Brain microvascular endothelial cell (primary cell): ENCODE data around the gene SLC44A1.

ENCODE experiments used
- DNase-seq: peaks from one replicate; pipeline ENCODE4 v3.0.0-alpha.2; 2020
- H3K27ac ChIP-seq: fragments of 250-450 bp; sonication (Bioruptor Pico); 2 replicates; pipeline ENCODE4 v1.5.1; 2020; ENCODE audit warnings: mild to moderate bottlenecking, moderate library complexity
- H3K27me3 ChIP-seq: fragments of 250-450 bp; sonication (Bioruptor Pico); replicated peaks from 2 replicates; pipeline ENCODE4 v1.5.1; 2020; ENCODE audit warnings: mild to moderate bottlenecking
- H3K36me3 ChIP-seq: fragments of 250-450 bp; sonication (Bioruptor Pico); replicated peaks from 2 replicates; pipeline ENCODE4 v1.5.1; 2020; ENCODE audit warnings: mild to moderate bottlenecking
- H3K4me3 ChIP-seq: 2 replicates; pipeline ENCODE4 v1.5.1; 2011; ENCODE audit warnings: low read depth, mild to moderate bottlenecking, control low read depth, low read length, moderate library complexity
- in situ Hi-C: cut with HindIII; loops from 2 replicates; pipeline ENCODE4 v1.10.0; 2017; ENCODE audit warnings: low sequenced_read_pairs, low pct_ligation_motif_present
- TF ChIP-seq, protein P1 (sequence below): IDR thresholded peaks from 2 replicates; pipeline ENCODE4 v1.5.1; 2011; ENCODE audit warnings: low read depth, mild to moderate bottlenecking, moderate library complexity, low read length, control low read depth, inconsistent platforms; ENCODE audit errors: missing control alignments

SLC44A1 gene

GRCh38 chr9:105236261-105236660 is 8.2 kb upstream of the SLC44A1 start:
- no peak overlapping the region for H3K4me3 ChIP-seq

GRCh38 chr9:105237246-105237645 is 7.2 kb upstream of the SLC44A1 start:
- in situ Hi-C loops = no loop called here
- Histone ChIP-seq H3K27me3 (no peaks in the 10 kb centered on the region), H3K4me3 (no peak overlapping the region), H3K27ac (no peak overlapping the region), H3K36me3 (no peaks in the 10 kb centered on the region)
- TF ChIP-seq, protein P1, sequence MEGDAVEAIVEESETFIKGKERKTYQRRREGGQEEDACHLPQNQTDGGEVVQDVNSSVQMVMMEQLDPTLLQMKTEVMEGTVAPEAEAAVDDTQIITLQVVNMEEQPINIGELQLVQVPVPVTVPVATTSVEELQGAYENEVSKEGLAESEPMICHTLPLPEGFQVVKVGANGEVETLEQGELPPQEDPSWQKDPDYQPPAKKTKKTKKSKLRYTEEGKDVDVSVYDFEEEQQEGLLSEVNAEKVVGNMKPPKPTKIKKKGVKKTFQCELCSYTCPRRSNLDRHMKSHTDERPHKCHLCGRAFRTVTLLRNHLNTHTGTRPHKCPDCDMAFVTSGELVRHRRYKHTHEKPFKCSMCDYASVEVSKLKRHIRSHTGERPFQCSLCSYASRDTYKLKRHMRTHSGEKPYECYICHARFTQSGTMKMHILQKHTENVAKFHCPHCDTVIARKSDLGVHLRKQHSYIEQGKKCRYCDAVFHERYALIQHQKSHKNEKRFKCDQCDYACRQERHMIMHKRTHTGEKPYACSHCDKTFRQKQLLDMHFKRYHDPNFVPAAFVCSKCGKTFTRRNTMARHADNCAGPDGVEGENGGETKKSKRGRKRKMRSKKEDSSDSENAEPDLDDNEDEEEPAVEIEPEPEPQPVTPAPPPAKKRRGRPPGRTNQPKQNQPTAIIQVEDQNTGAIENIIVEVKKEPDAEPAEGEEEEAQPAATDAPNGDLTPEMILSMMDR = no peak
- no peak for DNase-seq

More at GRCh38 chr9:105236261-105236660, 8.2 kb upstream of the SLC44A1 start:
- Histone ChIP-seq H3K27me3 (no peaks in the 10 kb centered on the region), H3K27ac (no peak overlapping the region), H3K36me3 (no peaks in the 10 kb centered on the region)
- TF ChIP-seq, protein P1 = no peak
- no peak for DNase-seq
- in situ Hi-C loops = no loop called here

DNA sequence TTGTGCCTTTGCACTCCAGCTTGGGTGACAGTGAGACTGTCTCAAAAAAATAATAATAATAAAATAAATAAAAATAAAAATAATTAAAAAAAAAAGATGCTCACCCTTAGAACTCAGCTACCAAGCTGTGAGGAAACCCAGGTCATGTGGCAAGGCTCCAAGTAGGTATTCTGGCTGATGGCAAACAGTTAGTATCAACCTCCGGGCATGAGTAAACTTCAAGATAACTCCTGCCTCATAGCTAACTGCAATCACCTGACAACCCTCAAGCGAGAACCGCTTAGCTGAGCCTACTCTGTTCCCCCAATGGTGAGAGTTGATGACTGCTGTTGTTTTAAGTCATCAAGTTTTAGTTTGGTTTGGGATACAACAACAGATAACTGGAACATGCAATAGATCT is 6.1 kb upstream of the SLC44A1 start:
- TF ChIP-seq, protein P1 = no peak
- Histone ChIP-seq H3K36me3 (no peaks in the 10 kb centered on the region), H3K27ac (no peak overlapping the region), H3K27me3 (no peaks in the 10 kb centered on the region), H3K4me3 (no peak overlapping the region)
- in situ Hi-C loops = no loop called here
- DNase-seq = no peak

GRCh38 chr9:105241356-105242043 is 3.0 kb upstream of the SLC44A1 start:
- TF ChIP-seq, protein P1 = no peak
- no peak for DNase-seq
- Histone ChIP-seq H3K36me3 (no peaks in the 10 kb centered on the region), H3K27me3 (no peaks in the 10 kb centered on the region), H3K4me3 (no peak overlapping the region), H3K27ac (no peak overlapping the region)
- in situ Hi-C loops = no loop called here

DNA sequence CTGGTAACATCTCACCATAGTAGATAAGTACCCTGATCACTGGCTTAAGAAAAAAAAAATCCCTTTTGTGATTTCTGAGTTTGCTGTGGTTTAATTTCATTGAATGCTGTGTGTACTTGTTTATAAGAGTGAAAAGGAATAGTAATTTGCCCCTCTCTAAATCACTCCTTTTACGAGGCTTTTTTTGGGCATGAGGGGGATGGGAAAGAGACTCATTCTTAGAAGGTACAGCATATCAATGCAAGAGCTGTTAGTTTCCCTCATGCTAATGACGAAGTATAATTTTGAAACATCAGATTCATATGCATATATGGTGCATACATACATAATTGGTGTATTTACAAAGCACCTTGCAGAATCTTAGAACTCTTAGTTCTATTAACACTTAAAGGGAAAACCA is 2.4 kb upstream of the SLC44A1 start:
- in situ Hi-C loops = no loop called here
- TF ChIP-seq, protein P1 = no peak
- H3K27me3 ChIP-seq = no peaks in the 10 kb centered on the region

DNA sequence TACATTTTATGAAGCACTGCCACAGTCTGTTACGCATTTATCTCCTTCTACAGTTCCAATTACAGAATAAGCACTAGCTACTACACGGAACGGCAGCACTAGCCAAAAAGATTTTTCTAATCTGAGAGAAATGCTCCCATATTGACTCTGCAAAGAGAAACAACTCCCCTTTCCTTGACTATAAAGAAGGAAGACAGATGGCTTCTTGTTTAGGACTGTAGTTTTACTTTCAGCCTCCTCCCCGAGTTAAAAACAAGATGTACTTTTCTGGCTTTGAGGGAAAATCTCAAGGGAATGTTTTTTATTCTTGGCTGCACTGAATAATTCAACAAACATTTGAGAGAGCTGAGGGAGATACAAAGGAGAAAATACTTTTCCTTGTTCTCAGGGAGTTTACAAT is 1.9 kb upstream of the SLC44A1 start:
- in situ Hi-C loops = no loop called here
- no peak for DNase-seq
- no peaks in the 10 kb centered on the region for H3K36me3 ChIP-seq
- peak overlapping the region; percentile 0 for H3K4me3 ChIP-seq
- H3K27ac ChIP-seq = peak overlapping the region; percentile 42
- TF ChIP-seq, protein P1 = no peak
- H3K27me3 ChIP-seq = no peaks in the 10 kb centered on the region

More for the DNA sequence above, 2.4 kb upstream of the SLC44A1 start:
- Histone ChIP-seq H3K36me3 (no peaks in the 10 kb centered on the region), H3K4me3 (no peak overlapping the region), H3K27ac (no peak overlapping the region)
- DNase-seq = no peak
